MV-4-11 (cell line): ENCODE results near the gene KLHDC3.

ENCODE experiments used
- DNase-seq: peaks from one replicate; lab custom pipeline; 2025; lab: John Stamatoyannopoulos, UW

KLHDC3 gene

DNA sequence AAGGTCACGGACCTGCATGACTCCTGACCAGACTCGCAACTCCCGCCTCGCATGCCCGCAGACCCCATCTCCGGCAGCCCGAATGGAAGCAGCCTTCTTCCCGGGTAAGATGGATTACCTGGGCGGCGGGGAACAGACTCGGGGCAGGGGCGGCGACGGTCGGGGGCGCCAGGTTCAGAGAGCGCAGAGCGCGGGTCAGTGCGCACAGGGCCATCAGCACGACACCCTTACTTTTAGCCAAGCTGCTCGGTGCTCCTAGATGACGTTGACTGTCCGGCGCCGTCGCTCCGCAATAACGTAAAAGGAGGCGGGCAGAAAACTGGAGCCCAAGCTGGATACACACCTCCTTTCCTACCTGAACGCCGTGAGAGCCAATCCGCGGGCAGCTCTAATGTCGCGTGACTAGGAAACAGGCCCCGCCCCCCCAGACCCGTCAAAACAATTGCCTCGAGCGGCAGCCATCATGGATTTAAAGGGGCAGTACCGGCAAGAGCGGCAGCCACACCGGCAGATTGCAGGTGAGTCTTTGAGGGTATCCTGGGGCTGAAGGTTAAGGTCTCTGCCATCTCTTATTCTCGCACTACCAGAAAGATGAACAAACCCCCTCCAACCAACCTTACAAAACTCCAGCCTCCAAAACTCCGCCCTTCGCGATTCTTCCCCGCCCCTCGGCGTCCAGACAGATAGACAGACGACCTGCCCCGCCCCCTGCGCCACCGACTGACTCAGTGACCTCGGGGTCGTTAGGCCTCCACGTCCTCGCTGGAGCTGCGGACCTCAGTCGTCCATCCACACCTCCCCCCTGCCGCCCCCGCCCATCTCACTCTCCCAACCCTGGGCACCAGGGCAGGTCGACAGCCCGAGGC lies 45.4 kb downstream of the KLHDC3 start, which contains the start of the genes KLC4 and MRPL2:
TSS of gene KLC4 (plus strand) at position 464 of the 866 bp plus-strand sequence. CDS start 1,705 bp downstream, outside the sequence.
TSS of gene MRPL2 (minus strand) at position 267 of the 866 bp plus-strand sequence. CDS start at position 214, 53 bp downstream.
- peak; percentile 98 for DNase-seq

DNA sequence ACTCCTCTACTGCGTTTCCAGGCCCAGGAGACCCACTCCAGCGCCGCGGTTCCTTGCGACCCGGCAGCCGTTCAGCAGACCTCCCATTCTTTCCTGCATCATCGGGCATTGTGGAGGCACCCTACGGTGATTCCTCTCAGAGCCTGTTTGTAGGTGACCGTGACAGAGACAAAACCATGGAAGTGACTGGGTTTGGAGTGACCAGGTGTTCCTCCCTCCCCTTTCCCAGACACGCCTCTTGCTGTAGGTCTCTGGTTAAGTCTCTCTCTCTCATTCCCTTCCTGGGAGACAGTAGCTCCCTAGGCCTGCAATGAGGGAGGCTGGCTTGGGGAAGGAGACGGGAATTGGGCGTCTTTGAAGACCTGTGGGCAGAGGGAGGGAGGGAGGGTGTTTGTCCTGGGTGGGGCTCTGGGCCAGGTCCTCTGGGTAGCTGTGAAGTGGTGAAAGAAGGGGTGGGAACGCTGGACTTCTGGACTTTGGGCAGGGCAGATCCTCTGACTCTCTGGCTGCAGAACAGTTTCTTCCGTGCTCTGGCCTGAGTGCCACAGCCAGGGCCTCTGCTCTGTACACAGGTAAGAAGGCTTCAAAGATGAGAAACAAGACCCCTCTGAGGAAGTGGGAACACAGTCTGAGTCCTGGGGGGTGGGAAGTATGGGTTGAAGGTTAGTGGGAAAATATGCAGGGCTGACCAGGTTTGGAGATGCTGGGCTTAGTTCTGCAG lies 46.1 kb downstream of the KLHDC3 start:
- no peak for DNase-seq

- DNase-seq, result no peak
These were observed 46.9 kb downstream of the KLHDC3 start for GRCh38 chr6:43060755-43061633.

DNA sequence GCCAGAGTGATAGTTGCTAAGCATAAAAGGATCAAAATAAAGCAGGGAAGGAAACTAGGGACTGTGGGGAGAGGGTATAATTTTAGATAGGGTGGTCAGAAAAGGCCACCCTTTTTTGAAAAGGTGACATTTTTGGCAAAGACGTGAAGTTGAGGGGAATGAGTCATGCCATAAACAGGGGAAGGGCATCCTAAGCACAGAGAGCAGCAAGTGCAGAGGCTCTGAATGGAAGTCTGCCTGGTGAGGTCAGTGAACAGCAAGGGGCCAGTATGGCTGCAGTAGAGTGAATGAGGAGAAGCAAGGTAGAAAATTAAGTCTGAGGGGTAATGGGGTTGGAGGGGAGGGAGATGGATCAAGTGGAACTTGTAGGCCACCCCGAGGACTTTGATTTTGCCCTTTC lies 47.8 kb downstream of the KLHDC3 start:
- DNase-seq, result no peak

DNA sequence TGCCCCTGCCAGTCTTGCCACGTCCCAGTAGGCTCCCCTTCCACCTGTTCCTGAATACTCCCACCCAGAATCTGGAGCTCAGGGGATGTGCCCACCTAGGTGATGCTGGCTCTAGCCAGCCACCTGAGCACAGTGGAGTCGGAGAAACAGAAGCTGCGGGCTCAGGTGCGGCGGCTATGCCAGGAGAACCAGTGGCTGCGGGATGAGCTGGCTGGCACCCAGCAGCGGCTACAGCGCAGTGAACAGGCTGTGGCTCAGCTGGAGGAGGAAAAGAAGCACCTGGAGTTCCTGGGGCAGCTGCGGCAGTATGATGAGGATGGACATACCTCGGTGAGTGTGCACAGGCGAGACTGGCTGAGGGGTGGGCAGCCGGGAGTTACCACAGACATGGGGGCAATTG lies 48.8 kb downstream of the KLHDC3 start:
- no peak for DNase-seq

GRCh38 chr6:43070028-43070632 lies 56.1 kb downstream of the KLHDC3 start:
- DNase-seq, result peak; percentile 40
